Lower leg skin (tissue), 4 donors: ENCODE measurements around the gene SLC27A3. TPM values are rescaled to one million over a fixed set of nuclear protein-coding genes. Genes with fewer than 3 reads are reported as not detected.

Experiments
- DNase-seq, 2 donors: peaks; one replicate each; pipeline ENCODE4 v3.0.0-alpha.2; 2019; ENCODE audit warnings: low spot score in 2 of 2
- H3K4me3 ChIP-seq: fragments of 200-600 bp; sonication (generic); 2 replicates; pipeline ENCODE4 v1.5.1; 2017; ENCODE audit warnings: mild to moderate bottlenecking, low read depth; ENCODE audit not compliant: poor library complexity, severe bottlenecking
- CTCF ChIP-seq, 3 donors: fragments of 450-650 bp; IDR thresholded peaks; one replicate each; pipeline ENCODE4 v1.5.1; 2016; ENCODE audit warnings: antibody characterized with exemption in 3 of 3, mild to moderate bottlenecking in 3 of 3, moderate library complexity in 2 of 3
- POLR2A ChIP-seq, 2 donors: fragments of 450-650 bp; IDR thresholded peaks; one replicate each; pipeline ENCODE4 v1.6.1; 2016 to 2017; ENCODE audit warnings: antibody characterized with exemption in 2 of 2, mild to moderate bottlenecking in 1 of 2, moderate library complexity in 1 of 2
- WGBS, 2 donors: methylation state at CpG; one replicate each; pipeline ENCODE4 v1.1.5; 2018; 5-methylcytosine and 5-hydroxymethylcytosine counted together
- intact Hi-C: fragments of 100-400 bp; cut with DNase I; formaldehyde crosslinking; loops from one replicate; pipeline ENCODE4 v1.15.0; 2023; ENCODE audit warnings: low total_unique reads
- total RNA-seq, 4 donors: library from RNA; depleted of rRNA; stranded (reverse); fragments of >200 nt; gene quantifications; one replicate each; pipeline ENCODE4 v1.1.0, GENCODE V29; 2016

Gene SLC27A3
- total RNA-seq, 4 donors from 2014 or later, result 21.6 to 70.3 (median 45.3) TPM

- DNase-seq, result peak; percentile 89 to 96
Observed at GRCh38 chr1:153796786-153797659, 21.8 kb downstream of the SLC27A3 start.

DNA sequence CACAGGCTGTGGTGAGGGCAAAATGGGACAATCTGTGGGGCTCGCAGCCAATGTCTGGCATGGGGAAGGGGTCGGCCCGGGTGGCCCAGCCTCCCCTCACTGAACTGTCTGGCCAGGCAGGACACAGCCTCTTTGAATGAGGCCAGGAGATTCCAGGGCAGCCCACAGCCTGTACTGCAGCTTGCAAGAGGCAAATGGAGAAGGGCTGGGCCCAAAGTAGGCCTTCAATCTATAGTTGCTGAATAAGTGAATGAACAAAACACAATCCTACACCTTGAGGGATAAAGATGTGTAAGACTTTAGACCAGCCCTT, 23.2 kb downstream of the SLC27A3 start:
- no peak overlapping the region for H3K4me3 ChIP-seq
- intact Hi-C loops, result loop anchor here (5.0 kb wide), 1 partner anchor 179 kb away; the partner anchor contains the start of gene JTB
- WGBS, 2 donors, result 52 to 71% methylated on average over 3 of the region's 3 CpGs
- DNase-seq, result peak in 1 of 2 donors; percentile 72
- TF ChIP-seq CTCF (IDR thresholded peaks at IDR 0.05), result no peak
- TF ChIP-seq POLR2A (IDR thresholded peaks at IDR 0.05), result no peak

More at GRCh38 chr1:153796786-153797659, 21.8 kb downstream of the SLC27A3 start:
- TF ChIP-seq CTCF (IDR thresholded peaks at IDR 0.05) (peak in 1 of 3 donors; percentile 68), POLR2A (IDR thresholded peaks at IDR 0.05) (no peak)
- WGBS, 2 donors, result 59% methylated on average over 26 of the region's 26 CpGs
- intact Hi-C loops, result loop anchor here (5.0 kb wide), 1 partner anchor 180 kb away; the partner anchor contains the start of gene JTB
- no peak overlapping the region for H3K4me3 ChIP-seq

DNA sequence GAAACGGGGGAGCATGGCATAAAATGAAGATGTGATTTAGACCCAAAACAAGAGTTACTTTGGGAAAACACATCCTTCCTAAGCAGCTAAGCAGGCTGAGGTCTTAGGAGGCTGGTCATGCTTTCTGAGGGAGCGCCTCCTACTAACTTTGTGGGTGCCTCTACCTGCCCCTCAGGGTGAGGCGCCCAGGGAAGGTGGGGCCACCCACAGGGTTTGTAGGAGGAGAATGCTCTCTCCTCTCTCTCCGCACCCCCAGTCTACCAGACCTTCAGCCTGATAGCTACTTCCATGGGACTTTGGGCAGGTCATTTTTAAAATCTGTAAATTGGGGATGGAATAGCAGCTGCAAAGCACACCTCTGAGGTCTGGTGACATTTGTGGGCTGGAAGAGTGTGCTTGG, 23.8 kb downstream of the SLC27A3 start:
- 74 to 85% methylated on average over 4 of the region's 4 CpGs for WGBS, 2 donors

GRCh38 chr1:153799566-153800465, 24.6 kb downstream of the SLC27A3 start:
- intact Hi-C loops, result loop anchor here (5.0 kb wide), 2 partner anchors 177 to 187 kb away; partner anchors contain the start of genes JTB and RAB13
- TF ChIP-seq CTCF (IDR thresholded peaks at IDR 0.05) (no peak), POLR2A (IDR thresholded peaks at IDR 0.05) (no peak)
- no peak overlapping the region for H3K4me3 ChIP-seq
- 86 to 92% methylated on average over 27 of the region's 27 CpGs for WGBS, 2 donors
- DNase-seq, result peak in 1 of 2 donors; percentile 81

More for the DNA sequence above, 23.8 kb downstream of the SLC27A3 start:
- peak in 1 of 2 donors; percentile 43 for DNase-seq
- H3K4me3 ChIP-seq, result no peak overlapping the region
- no peak for TF ChIP-seq POLR2A (IDR thresholded peaks at IDR 0.05)
- intact Hi-C loops, result loop anchor here (5.0 kb wide), 1 partner anchor 178 kb away; the partner anchor contains the start of gene JTB

DNA sequence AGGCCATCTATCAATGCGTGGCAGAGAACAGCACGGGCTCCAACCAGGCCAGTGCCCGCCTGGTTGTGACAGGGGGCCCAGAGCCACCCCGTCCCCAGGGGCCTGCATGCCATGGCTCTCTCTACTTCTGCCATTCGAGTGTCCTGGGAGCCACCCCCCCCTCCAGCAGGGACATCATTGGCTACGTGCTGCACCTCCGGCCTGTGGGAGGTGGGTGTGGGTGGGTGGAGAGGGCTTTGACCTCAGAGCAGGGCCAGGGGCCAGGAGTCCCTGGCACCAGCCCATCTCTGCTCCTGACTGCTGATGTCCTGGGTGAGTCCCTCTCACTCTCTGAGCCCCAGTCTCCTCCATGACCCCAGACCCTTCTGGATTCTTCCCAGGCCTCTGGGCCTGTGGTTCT, 25.3 kb downstream of the SLC27A3 start:
- no peak overlapping the region for H3K4me3 ChIP-seq
- TF ChIP-seq POLR2A (IDR thresholded peaks at IDR 0.05), result no peak
- no peak for TF ChIP-seq CTCF (IDR thresholded peaks at IDR 0.05)
- intact Hi-C loops, result loop anchor here (5.0 kb wide), 1 partner anchor 187 kb away; the partner anchor contains the start of gene RAB13
- 66 to 68% methylated on average over 6 to 7 of the region's 7 CpGs for WGBS, 2 donors
- peak in 1 of 2 donors; percentile 79 for DNase-seq
